A549 (cell line): ENCODE data around the gene DTX1.

Source experiments
- FOSB ChIP-seq: fragments of 250-450 bp; sonication (Bioruptor Pico); IDR thresholded peaks from 2 replicates; pipeline ENCODE4 v1.5.0; 2020; ENCODE audit warnings: mild to moderate bottlenecking, moderate library complexity
- HDAC2 ChIP-seq: fragments of 200-600 bp; sonication (generic); IDR thresholded peaks from 2 replicates; pipeline ENCODE4 v1.6.1; 2016
- POLR2A ChIP-seq: IDR thresholded peaks from 2 replicates; pipeline ENCODE4 v1.6.1; 2012; ENCODE audit warnings: mild to moderate bottlenecking, low read length
- TP53 ChIP-seq: fragments of 250-450 bp; sonication (Bioruptor Pico); IDR thresholded peaks from 2 replicates; pipeline ENCODE4 v1.5.0; 2021; ENCODE audit warnings: mild to moderate bottlenecking, moderate library complexity
- TF ChIP-seq, protein P1 (sequence below): fragments of >200 bp; sonication (Bioruptor Twin); formaldehyde crosslinking; IDR thresholded peaks from 3 replicates; pipeline ENCODE4 v1.5.1; 2016

DNA sequence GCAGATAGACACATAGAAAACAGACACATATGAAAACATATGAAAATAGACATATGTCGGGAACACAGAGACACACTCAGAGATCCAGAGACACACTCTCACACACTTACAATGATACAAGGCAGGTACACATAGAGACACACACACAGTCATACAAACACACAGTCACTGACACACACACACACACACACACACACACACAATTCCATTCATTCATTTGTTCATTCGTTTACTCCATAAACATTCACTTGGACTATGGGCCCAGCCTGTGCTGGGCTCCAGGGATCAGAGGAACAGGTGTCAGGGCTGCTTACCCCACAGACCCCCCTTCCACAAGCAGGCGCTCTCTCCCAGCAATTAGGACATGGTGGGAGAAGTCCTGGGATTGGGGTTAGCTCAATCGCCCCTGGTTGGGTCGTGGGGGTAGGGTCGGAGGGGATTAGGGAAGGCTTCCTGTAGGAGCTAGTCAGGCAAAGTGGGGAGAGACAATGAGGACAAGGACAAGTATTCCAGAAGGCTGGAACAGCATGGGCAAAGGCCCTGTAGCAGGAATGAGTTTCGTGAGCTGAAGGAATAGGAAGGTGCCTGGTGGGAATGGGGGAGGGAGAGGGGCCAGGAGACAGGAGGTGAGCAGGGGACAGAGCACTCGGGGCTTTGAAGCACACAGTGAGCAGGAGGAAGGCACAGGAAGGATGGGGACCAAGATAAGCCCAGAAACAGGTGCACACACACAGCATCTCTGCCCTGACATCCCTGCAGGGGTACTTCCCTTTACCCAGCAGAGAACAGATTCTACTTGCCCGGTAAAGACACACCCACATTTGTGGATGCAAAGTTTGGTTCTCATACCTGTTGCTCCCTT is 72.5 kb downstream of the DTX1 start:
- TF ChIP-seq POLR2A: no peak
- TF ChIP-seq, protein P1, sequence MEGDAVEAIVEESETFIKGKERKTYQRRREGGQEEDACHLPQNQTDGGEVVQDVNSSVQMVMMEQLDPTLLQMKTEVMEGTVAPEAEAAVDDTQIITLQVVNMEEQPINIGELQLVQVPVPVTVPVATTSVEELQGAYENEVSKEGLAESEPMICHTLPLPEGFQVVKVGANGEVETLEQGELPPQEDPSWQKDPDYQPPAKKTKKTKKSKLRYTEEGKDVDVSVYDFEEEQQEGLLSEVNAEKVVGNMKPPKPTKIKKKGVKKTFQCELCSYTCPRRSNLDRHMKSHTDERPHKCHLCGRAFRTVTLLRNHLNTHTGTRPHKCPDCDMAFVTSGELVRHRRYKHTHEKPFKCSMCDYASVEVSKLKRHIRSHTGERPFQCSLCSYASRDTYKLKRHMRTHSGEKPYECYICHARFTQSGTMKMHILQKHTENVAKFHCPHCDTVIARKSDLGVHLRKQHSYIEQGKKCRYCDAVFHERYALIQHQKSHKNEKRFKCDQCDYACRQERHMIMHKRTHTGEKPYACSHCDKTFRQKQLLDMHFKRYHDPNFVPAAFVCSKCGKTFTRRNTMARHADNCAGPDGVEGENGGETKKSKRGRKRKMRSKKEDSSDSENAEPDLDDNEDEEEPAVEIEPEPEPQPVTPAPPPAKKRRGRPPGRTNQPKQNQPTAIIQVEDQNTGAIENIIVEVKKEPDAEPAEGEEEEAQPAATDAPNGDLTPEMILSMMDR: no peak
- TF ChIP-seq HDAC2: no peak
- no peak for TF ChIP-seq TP53
- no peak for TF ChIP-seq FOSB (CRISPR knock-in tag)
